GM19452 (cell line): Measurements from ENCODE around the gene DIS3L2.
"Not testable (repeated sequence)": the region's sequence is repeated elsewhere in the genome, so short reads cannot be mapped to it uniquely, and the experiment has no call there.

Source experiments
- ATAC-seq: cut with Tn5 transposase; IDR thresholded peaks from one replicate; pipeline ENCODE4 v1.9.1; 2021; ENCODE audit not compliant: unreplicated experiment

DIS3L2 gene

GRCh38 chr2:232378735-232379151 is 417.2 kb downstream of the DIS3L2 start, which contains the start of gene ALPP:
Gene ALPP, plus strand, starts transcription at chr2:232378751. Its CDS starts 52 bp downstream, at chr2:232378803.
- ATAC-seq: not testable (repeated sequence)

- not testable (repeated sequence) for ATAC-seq
Measured at GRCh38 chr2:232379610-232380590, 418.4 kb downstream of the DIS3L2 start.

- not testable (repeated sequence) for ATAC-seq
Measured at GRCh38 chr2:232381204-232382031, 419.9 kb downstream of the DIS3L2 start.

- ATAC-seq: no peak
Measured at GRCh38 chr2:232382331-232383225, 421.1 kb downstream of the DIS3L2 start.

- ATAC-seq: no peak
Measured at GRCh38 chr2:232384466-232384865, 423.0 kb downstream of the DIS3L2 start.

GRCh38 chr2:232385058-232385457 is 423.5 kb downstream of the DIS3L2 start:
- not testable (repeated sequence) for ATAC-seq

- ATAC-seq: no peak
Measured at GRCh38 chr2:232385660-232386489, 424.4 kb downstream of the DIS3L2 start.

GRCh38 chr2:232386490-232386739 is 424.9 kb downstream of the DIS3L2 start:
- ATAC-seq: no peak
